Keratinocyte (primary cell): Measurements from ENCODE around the gene LRBA. TPM values are rescaled to one million over a fixed set of nuclear protein-coding genes. Genes with fewer than 3 reads are reported as not detected.
A peak's percentile ranks its signal among the peaks of the same experiment; 100 is the strongest.
"Not testable (repeated sequence)": the region's sequence is repeated elsewhere in the genome, so short reads cannot be mapped to it uniquely, and the experiment has no call there.

Experiments
- DNase-seq: peaks from one replicate; pipeline ENCODE4 v3.0.0-alpha.2; 2011; ENCODE audit warnings: low read depth, missing footprints, low spot score
- FAIRE-seq: peaks from 2 replicates; lab custom pipeline; 2011; peaks lifted over from hg19 to GRCh38; lab: Jason Lieb, UNC
- H2AFZ ChIP-seq: 2 replicates; pipeline ENCODE4 v1.6.0; 2012; ENCODE audit warnings: low read length, control low read depth, inconsistent platforms; ENCODE audit not compliant: control insufficient read depth
- H3K27ac ChIP-seq: 2 replicates; pipeline ENCODE4 v1.5.1; 2011; ENCODE audit warnings: low read length; ENCODE audit not compliant: control insufficient read depth, insufficient read depth
- H3K27me3 ChIP-seq: 3 replicates; pipeline ENCODE4 v1.6.0; 2011; ENCODE audit warnings: low read length; ENCODE audit not compliant: control insufficient read depth, insufficient read depth; ENCODE audit errors: extremely low read depth
- H3K36me3 ChIP-seq, 2 experiments: 2 replicates in 1 of 2; 3 replicates in 1 of 2; pipeline ENCODE4 v1.5.1; 2011; ENCODE audit warnings: low read length in 2 of 2, mild to moderate bottlenecking in 1 of 2; ENCODE audit not compliant: control insufficient read depth in 2 of 2, insufficient read depth in 2 of 2; ENCODE audit errors: extremely low read depth in 1 of 2
- H3K4me1 ChIP-seq: 3 replicates; pipeline ENCODE4 v1.5.1; 2011; ENCODE audit warnings: low read length; ENCODE audit not compliant: control insufficient read depth, insufficient read depth; ENCODE audit errors: extremely low read depth
- H3K4me2 ChIP-seq: 3 replicates; pipeline ENCODE4 v1.6.0; 2011; ENCODE audit warnings: low read depth, low read length; ENCODE audit not compliant: control insufficient read depth, insufficient read depth; ENCODE audit errors: extremely low read depth
- H3K4me3 ChIP-seq, 3 experiments: fragments of 200-600 bp in 1 of 3; sonication (generic) in 1 of 3; 2 replicates in 2 of 3; 3 replicates in 1 of 3; pipeline ENCODE4 v1.5.1; 2011 to 2016; ENCODE audit warnings: low read length in 3 of 3, mild to moderate bottlenecking in 3 of 3, control low read depth in 2 of 3, inconsistent platforms in 1 of 3, low read depth in 1 of 3, mixed read lengths in 1 of 3, mixed run types in 1 of 3, moderate library complexity in 1 of 3; ENCODE audit not compliant: control insufficient read depth in 2 of 3, insufficient read depth in 2 of 3; ENCODE audit errors: extremely low read depth in 1 of 3
- H3K79me2 ChIP-seq: 2 replicates; pipeline ENCODE4 v1.6.0; 2012; ENCODE audit warnings: low read length; ENCODE audit not compliant: control insufficient read depth, insufficient read depth
- H3K9ac ChIP-seq: 3 replicates; pipeline ENCODE4 v1.6.0; 2011; ENCODE audit warnings: low read length; ENCODE audit not compliant: control insufficient read depth, insufficient read depth; ENCODE audit errors: extremely low read depth
- H3K9me1 ChIP-seq: 3 replicates; pipeline ENCODE4 v1.6.0; 2011; ENCODE audit warnings: low read length; ENCODE audit not compliant: control insufficient read depth, insufficient read depth; ENCODE audit errors: extremely low read depth
- H3K9me3 ChIP-seq: 2 replicates; pipeline ENCODE4 v1.5.1; 2012; ENCODE audit warnings: low read depth, low read length; ENCODE audit not compliant: control insufficient read depth
- H4K20me1 ChIP-seq: 3 replicates; pipeline ENCODE4 v1.6.0; 2011; ENCODE audit warnings: low read length; ENCODE audit not compliant: control insufficient read depth, insufficient read depth; ENCODE audit errors: extremely low read depth
- CTCF ChIP-seq, 3 experiments: IDR thresholded peaks in 1 of 3; conservative IDR thresholded peaks in 1 of 3; optimal IDR thresholded peaks in 1 of 3; 2 replicates in 2 of 3; 3 replicates in 1 of 3; pipeline versions ENCODE3 to v1.5.1; 2011; ENCODE audit warnings: low read length in 3 of 3, mild to moderate bottlenecking in 3 of 3, moderate library complexity in 2 of 3, control low read depth in 1 of 3, inconsistent platforms in 1 of 3; ENCODE audit not compliant: insufficient read depth in 2 of 3; ENCODE audit errors: extremely low read depth in 1 of 3
- EZH2 ChIP-seq: IDR thresholded peaks from one replicate; pipeline ENCODE4 v1.6.1; 2012; ENCODE audit warnings: inconsistent platforms, mild to moderate bottlenecking, low read length, moderate library complexity
- dilution Hi-C: fragments of 300-500 bp; cut with MboI; formaldehyde crosslinking; loops from one replicate; pipeline ENCODE4 v1.7.0; 2020; ENCODE audit warnings: low sequenced_read_pairs; ENCODE audit not compliant: extremely low pct_ligation_motif_present
- polyA minus RNA-seq, 3 experiments: library from RNA; depleted of rRNA, polyadenylated mRNA; stranded (reverse); fragments of >200 nt; gene quantifications; 1 replicate in 1 of 3; 2 replicates in 1 of 3; 3 replicates in 1 of 3; pipeline ENCODE4 v1.2.3, GENCODE V29; 2011
- polyA plus RNA-seq, 5 experiments: library from polyadenylated mRNA; depleted of rRNA in 3 of 5; stranded (reverse) in 3 of 5; stranded (forward) in 1 of 5; unstranded in 1 of 5; fragments of >200 nt; gene quantifications; 1 replicate in 1 of 5; 2 replicates in 3 of 5; 3 replicates in 1 of 5; pipeline versions ENCODE4 v1.2.1 to v1.2.3, GENCODE V29; 2011 to 2012; ENCODE audit warnings: missing spikeins in 2 of 5, low read depth in 1 of 5, low replicate concordance in 1 of 5

LRBA gene
- 35.6 to 39.8 TPM (median 37.9 TPM) in 3 replicates for polyA plus RNA-seq
- polyA plus RNA-seq (2011; ENCODE audit: low read depth): 19.3 TPM
- polyA plus RNA-seq (2011; cell fraction: cytosol; rRNA removed): 17.7 and 23.2 TPM in 2 replicates
- polyA plus RNA-seq (2011; cell fraction: nucleus; rRNA removed): 77.8 and 84.2 TPM in 2 replicates
- polyA plus RNA-seq (2012; ENCODE audit: low replicate concordance): 24.8 and 37.1 TPM in 2 replicates
- polyA minus RNA-seq: 68.6 to 233 TPM (median 167 TPM) in 3 replicates
- polyA minus RNA-seq (2011; cell fraction: cytosol; rRNA and poly(A)+ RNA removed): 38.6 TPM
- 174 and 310 TPM in 2 replicates for polyA minus RNA-seq (2011; cell fraction: nucleus; rRNA and poly(A)+ RNA removed)

- Histone ChIP-seq H2AFZ (peak within 1 kb of the TSS; percentile 98), H3K79me2 (peaks cover 49% of the 10 kb centered on the region), H3K27me3 (no peaks in the 10 kb centered on the region), H3K4me1 (peaks cover 7% of the 10 kb centered on the region), H3K4me2 (peak within 1 kb of the TSS; percentile 95), H3K9ac (peak within 1 kb of the TSS; percentile 95), H3K36me3 (no peaks in the 10 kb centered on the region), H3K4me3 (peak within 1 kb of the TSS; percentile 93 to 99 (median 95)), H4K20me1 (no peaks in the 10 kb centered on the region), H3K9me3 (no peaks in the 10 kb centered on the region), H3K27ac (peak within 1 kb of the TSS; percentile 91), H3K9me1 (no peaks in the 10 kb centered on the region)
- TF ChIP-seq CTCF (optimal IDR thresholded peaks at IDR 0.05 in 1 of 3, IDR thresholded peaks at IDR 0.05 in 1 of 3, conservative IDR thresholded peaks at IDR 0.05 in 1 of 3; ENCODE audit: extremely low read depth in 1 of 3, insufficient read depth in 2 of 3, low read length in 3 of 3) (no peak), EZH2 (no peak)
- no peak for DNase-seq
- dilution Hi-C loops: no loop called here
- peak; percentile 52 for FAIRE-seq
These were observed at the start of gene LRBA for GRCh38 chr4:151014521-151015458. TSS of gene LRBA (minus strand) at chr4:151015284. CDS start at chr4:151014642, 642 bp downstream.

- dilution Hi-C loops, H3K9me3 ChIP-seq, H3K27ac ChIP-seq, H4K20me1 ChIP-seq, H3K9ac ChIP-seq, DNase-seq, H2AFZ ChIP-seq, H3K4me3 ChIP-seq, H3K79me2 ChIP-seq, H3K9me1 ChIP-seq, FAIRE-seq, H3K4me2 ChIP-seq, H3K27me3 ChIP-seq, H3K36me3 ChIP-seq, H3K4me1 ChIP-seq: not testable (repeated sequence)
These were observed 48.1 kb upstream of the LRBA start for GRCh38 chr4:151063143-151063542.
